HG02885 (cell line): ENCODE measurements around the gene NARS2.

Experiments used
- ATAC-seq: cut with Tn5 transposase; IDR thresholded peaks from one replicate; pipeline ENCODE4 v1.9.1; 2021; ENCODE audit warnings: mild to moderate bottlenecking; ENCODE audit not compliant: unreplicated experiment, poor library complexity

Gene NARS2

DNA sequence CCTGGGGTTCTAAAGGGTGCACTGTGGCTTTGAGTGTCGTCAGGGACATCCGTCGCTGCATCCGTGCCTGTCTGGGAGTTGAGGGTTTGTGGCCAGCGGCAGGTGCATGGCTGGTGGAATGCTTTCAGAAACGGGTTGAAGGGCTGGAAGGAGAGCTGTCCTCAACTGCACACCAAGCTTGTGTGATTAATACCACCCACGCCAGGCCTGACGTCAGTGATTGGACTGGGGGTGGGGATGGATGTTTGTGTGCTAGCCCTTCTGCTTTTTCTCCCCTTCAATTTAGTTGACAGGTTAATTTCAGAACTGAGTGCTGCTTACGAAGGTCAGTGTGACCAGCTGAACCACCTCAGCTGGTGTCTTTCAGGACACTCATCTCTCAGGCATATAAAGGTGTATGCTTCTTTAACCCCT is 153.9 kb downstream of the NARS2 start:
- ATAC-seq: no peak

DNA sequence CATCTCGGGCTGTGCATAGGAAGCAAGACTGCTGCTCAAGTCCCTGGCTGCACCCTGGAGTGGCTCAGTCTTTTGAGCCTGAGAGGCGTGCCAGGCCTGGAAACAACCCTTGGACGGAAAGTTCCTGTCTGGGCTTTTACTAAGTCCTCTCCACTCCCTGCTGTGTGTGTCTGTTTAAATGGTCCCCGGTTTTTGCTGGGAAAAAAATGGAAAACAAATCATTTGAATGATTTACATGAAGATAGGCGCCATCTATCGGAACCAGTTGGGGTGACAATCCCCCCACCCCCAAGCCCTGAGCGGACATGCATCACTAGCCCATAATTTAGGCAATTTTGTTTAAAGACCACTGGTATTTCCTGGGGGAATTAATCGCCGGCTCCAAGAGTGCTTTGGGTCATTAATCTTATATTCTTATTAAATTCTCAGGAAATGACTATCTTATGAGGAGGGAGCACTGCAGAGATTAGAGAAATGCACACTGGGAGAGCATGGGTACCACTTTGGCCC is 154.4 kb downstream of the NARS2 start:
- no peak for ATAC-seq

DNA sequence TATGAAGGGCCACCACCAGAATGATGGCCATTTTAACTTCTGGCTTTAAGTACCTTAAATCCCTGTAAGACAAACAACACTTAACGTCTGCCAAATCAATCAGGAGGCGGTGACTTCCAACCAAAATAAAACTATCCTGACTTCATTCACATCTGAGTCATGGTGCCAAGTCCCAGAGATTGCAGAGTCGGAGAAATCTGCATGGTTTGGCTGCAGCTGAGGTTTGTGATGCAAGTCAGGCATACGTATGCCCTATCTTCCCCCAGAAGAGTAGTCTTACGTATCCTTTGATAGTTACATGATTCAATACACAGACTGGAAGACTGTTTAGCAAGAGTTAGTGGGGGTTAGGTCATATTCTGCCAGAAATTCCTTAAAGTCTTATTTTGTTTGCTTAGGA is 155.3 kb downstream of the NARS2 start:
- no peak for ATAC-seq

DNA sequence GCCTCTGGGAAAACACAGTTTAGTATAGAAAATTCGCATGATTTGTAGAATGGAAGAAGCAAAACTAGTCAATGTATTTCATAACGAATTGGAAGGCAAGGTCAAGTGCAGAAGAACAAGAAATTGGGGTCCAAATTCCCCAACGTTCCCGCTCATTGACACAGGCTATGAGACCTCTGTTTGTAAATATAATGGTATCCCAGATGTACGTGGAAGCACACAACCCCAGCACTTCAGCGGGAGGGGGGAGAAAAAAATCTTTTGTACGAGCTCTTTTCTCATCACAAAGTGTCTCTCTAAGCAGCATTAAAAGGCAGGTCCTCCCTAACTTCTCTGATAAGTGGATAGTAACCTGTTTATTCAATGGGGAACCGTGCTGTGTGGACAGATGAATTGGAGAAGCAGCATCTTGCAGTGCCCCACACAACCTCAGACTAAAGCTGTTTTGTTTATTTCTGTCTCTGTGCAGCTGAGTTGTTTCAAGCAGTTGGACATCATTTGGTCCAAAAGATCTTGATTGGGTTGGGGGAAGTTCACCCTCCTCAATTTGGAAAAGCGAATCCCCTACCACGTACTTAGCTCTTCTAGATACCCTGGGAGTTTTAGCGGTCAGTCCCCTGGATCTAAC is 156.0 kb downstream of the NARS2 start:
- ATAC-seq: no peak

DNA sequence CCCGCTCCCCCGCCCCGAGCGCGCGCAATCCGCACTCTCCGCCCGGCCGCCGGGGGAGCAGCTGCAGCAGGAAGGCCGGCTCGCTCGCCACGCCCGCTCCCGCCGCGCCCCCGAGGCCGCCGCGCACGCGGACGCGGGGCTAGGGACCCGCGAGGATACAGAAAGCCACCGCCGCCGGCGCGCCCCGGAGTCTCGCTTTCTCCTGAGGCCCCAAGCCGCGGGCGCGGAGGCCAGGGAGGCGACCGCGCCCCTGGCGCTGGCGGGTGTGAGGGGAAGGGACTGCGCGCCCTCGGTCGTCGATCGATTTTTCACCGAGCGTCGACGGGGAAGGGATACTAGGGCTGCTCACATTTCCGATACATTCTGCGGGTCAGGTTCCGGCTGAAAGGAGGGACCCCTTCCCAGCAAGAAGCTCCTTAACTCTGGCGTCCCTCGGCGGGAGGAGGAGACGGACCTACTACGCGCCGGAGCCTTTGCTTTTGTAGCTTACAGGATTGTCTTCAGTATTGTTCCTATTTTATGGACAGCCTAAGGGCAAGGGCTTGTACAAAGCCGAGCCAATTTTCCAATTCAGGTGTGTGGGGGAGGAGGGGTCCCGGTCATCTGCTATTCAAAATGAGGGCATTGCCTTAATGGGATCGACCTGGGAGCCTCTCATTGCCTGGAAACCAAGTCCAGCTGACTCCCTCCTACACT is 156.6 kb downstream of the NARS2 start:
- ATAC-seq: peak; percentile 70

DNA sequence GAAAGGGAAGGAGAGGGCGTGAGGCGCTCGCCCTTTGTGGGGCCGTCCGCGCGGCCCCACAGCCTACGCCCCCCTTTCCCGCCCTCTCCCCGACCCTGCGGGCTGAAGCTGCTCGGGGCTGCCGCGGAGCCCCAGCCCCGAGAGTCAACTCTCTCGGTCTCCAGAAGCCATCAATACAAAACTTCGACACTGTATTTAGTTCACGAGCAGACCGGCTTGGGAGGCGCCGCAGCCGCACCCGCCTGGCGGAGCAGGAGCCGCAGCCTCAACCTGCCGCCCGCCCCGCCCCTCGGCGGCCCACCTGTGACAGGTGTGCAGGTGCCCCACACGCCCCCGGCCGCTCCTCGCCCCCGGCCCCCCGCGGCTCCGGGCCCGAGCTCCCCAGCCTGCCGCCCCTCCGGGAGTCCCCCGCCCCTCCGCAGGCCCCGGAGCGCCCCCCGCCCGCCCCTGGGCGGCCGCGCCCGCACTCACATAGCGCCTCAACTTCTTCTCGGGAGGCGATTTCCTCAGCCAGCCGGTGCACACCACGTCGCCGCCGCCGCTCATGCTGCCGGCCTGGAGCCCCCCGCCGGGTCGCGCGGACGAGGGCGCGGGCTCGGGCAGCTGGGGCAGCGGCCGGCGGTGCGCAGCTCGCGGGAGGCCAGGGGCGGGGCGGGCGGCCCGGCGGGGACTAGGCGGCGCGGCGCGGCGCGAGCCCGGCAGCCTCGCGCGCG is 157.3 kb downstream of the NARS2 start, which contains the start of gene GAB2:
GAB2 (minus strand) TSS at position 646 of the 713 bp plus-strand sequence; CDS start at position 546, 100 bp downstream.
- peak; percentile 12 for ATAC-seq

DNA sequence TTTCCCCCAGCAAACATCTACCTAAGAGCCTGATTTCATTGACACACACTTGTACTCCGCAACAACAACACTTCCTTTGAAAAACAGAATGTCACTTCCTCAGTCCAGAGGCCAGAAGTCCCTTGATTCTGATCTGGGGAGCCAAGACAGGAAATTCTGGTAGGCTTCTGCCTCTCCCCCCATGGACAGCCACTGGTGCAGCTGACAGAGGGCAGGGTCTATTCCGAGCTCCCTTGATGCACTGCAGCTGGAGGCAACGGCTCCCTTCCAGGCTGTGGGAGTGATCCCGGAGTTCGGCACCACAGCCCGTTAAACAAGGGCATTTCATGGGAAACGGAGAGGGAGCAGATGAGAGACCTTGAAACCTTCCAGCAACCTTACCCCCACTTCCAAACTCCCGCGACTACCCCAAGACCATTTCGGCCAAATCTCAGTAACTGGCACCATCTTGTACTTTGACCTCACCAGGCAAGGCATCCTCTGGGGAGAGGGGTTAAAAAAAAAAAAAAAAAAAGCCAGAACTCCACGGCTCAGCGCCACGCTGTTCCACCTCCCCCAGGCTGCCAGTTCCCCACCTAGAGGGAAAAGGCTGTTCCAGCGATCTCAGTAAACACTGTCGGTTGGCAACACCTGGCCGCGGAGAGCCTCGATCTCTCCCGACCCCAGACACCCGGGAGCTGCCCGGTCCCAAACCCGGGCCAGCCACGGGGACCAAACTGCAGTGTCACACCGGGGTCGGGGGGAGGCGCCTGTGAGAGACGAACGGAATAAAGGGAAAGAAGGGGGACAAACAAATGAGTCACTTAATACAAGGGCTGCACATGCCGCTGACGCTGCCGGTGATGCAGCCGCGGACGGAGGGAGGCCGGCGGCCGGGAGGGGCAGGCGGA is 158.1 kb downstream of the NARS2 start:
- peak; percentile 60 for ATAC-seq

DNA sequence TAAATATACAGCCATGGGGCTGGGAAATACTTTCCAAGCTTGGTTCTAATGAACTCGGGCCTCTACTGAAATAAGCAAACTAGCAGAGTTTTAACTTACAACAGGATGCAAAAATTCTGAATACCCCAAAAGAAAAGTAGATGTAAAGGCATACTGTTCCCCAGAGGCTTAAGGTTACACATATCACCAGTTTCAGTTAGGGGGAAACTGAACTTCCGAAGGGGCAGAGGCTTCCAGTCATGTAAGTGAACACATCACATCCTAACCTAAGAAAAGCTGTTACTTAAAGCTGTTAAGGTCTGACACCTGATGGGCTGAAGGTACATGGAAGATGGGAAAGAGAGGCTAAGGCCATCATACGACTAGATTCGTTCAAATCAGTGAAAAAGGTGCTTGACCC is 159.3 kb downstream of the NARS2 start:
- ATAC-seq: no peak

DNA sequence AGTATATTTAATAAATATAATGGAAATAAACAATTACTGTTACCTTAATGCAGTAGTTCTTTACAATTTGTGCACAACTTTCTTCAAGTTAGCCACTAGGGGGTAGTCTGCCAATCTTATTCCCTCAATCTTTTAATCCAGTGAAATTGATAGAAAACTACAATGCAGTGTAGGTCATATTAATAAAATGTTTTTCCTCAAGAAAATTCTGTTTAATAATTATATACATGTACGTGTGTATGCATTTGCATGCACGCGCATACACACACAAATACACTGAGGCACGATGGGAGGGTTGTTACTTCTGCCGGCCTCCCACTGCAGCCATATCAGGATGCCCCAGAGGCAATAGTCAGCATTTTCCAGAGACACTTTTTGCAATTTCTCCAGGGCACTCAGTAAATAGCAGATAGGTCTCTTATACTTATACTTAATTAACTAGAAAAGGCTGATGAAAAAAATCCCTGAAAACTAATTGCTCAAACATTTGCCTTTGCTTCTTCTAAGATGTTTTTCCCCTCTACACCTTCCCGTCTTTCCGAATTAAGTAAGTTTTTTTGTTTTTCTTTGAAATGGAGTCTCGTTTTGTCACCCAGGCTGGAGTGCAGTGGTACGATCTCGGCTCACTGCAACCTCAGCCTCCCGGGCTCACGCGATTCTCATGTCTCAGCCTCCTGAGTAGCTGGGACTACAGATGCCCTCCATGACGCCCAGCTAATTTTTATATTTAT is 160.2 kb downstream of the NARS2 start:
- no peak for ATAC-seq

DNA sequence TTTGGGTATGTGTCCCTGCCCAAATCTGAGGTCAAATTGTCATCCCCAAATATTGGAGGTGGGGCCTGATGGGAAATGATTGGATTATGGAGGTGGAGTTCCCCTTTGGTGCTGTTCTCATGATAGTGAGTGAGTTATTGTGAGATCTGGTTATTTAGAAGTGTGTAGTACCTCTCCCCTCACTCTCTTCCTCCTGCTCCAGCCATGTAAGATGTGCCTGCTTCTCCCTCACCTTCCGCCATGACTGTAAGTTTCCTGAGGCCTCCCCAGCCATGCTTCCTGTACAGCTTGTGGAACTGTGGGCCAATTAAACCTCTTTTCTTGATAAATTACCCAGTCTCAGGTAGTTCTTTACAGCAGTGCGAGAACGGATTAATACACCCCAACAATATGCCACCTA is 166.0 kb downstream of the NARS2 start:
- no peak for ATAC-seq

DNA sequence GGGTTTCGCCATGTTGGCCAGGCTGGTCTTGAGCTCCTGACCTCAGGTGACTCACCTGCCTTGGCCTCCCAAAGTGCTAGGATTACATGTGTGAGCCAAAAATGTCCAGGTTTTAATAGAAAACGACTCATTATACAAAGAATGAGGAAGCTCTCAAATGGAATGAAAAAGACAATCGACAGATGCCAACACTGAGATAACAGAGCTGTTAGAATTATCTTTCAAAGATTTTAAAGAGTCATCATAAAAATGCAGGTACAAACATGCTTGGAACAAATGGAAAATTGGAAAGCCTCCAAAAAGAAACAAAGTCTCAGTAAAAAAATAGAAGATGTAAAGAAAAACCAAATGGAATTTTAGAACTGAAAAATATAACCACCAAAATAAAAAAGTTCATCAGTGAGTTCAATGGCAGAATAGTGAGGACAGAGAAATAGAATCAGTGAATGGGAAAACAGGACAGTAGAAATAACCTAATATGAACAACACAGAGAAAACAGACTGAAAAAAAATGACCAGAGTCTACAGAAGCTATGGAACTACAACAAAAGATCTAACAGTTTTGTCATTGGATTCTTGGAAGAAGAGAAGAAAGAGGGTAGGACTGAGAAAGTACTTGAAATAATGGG is 168.0 kb downstream of the NARS2 start:
- ATAC-seq: no peak

DNA sequence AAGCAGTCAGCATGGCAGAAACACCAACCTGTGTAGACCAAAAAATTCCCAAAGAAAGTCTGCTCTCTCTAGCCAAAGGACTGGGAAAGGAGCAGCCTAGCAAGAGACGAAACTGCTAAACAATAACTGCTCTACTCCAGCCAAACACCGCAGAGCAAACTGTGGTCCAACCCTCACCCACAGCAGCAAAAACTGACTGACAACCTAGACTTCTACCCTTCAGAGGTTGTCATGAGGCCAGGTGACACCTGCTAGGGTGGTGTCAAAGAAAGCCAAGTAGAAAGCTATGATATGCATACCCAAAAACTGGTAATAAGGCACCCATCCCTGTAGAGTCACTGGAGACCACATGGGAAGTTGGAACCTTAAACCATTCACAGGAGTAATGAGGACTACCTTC is 168.9 kb downstream of the NARS2 start:
- ATAC-seq: no peak

DNA sequence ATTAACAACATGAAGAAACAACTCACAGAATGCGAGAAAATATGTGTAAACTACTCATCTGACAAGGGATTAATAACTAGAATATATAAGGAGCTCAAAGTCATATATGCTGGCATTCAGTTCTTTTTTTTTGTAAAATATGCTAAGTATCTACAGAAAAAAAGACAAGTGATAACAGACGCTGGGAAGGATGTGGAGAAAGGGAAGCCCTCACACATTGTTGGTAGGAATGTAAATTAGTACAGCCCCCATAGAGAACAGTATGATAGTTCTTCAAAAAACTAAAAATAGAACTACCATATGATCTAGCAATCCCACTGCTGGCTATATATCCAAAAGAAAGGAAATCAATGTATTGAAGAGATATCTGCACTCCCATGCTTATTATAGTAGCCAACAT is 170.9 kb downstream of the NARS2 start:
- ATAC-seq: no peak

DNA sequence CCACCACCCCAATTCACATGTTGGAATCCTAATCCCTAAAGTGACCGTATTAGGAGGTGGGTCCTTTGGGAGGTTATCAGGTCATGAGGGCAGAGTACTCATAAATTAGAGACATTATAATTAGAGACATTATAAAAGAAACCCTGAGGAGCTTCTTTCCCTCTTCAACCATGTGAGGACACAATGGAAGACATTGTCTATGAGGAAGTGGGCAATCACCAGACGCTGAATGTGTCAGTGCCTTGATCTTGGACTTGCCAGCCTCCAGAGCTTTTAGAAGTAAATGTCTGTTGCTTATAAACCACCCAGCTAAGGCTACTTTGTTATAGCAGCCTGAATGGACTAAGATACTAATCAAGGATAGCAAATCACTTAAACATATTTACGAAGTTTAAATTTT is 171.8 kb downstream of the NARS2 start:
- ATAC-seq: no peak

DNA sequence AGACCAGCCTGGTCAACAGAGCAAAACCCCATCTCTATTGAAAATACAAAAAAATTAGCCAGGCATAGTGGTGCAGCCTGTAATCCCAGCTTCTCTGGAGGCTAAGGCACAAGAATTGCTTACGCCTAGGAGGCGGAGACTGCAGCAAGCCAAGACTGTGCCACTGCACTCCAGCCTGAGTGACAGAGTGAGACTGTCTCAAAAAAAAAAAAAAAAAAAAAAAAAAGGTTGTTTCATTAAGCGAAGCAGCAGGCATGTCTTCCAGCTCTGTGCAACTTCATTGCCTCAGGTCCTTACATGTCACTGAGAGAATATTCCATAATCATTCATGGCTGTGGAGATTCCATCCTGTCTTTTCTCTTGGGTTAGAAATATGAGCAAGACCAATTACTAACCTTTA is 174.0 kb downstream of the NARS2 start:
- no peak for ATAC-seq

DNA sequence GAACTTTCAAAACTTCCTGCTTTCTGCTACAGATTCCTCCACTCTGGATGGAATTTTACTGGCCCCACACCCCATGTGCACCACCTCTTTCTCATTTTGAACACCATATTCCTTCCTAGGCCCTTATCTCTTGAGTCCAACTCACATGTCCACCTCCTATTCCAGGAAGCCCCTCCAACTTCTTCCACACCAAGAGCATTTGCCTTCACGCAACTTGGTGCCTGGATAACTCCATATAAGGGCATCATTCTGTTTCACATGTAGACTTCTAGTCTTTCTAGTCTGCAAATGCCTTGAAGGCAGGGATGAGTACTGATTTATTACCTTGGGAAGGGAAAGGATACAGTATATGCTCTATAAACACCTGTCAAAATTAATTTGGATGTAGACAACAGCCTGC is 174.5 kb downstream of the NARS2 start:
- ATAC-seq: no peak

DNA sequence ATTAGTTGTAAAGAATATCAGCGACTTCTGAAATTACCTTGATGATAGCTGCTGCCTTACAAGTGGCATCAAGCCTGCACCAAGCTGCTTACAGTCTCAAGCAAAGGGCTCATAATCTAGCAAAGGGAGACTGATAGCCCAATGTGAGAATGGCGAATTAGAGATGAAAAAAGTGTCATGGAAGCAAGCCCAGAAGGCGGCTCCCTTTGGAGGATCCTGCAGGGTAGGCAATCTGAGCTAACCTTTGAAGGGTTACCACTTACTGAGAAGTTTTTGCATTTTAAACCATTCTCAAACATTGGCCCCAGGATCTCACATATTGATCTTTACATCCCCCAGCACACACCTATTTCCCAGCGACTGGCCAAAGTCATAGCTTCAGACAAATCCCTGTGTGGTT is 175.5 kb downstream of the NARS2 start:
- ATAC-seq: no peak

DNA sequence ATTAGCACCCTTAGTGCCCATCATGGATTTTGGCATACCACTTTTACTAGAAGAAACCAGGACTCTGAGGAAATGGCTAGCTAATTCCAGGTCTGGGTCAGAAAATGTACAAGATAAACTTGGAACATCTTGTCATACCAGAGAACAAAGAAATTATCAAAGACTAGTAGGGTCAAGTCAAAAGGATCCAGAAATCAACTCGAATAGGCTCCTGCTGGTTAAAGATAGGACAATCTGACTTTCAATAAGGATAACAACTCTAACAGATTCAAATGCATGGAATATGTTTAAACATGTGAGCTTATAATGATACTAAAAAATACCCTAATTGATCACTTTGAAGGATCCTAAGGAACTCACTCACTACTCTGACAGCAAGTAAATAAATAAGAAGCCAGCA is 175.9 kb downstream of the NARS2 start:
- ATAC-seq: no peak

DNA sequence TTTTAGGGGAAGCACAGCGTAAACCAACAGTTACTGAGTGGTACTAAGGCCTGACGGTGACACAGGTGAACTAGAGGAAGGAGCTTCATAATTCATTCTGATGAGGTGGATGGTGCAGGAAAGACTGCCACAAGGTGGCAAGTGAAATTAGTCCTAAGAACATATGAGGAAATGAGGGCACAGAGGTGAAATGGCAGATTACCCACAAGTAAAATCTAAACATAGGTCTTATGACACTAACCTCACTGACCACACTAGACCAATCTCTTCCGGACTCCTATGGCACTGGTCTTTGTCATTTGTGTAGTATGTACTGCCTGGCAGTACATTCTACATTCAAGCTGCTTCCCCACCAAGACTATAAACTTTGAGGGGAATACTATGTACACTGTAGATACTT is 177.3 kb downstream of the NARS2 start:
- ATAC-seq: peak; percentile 56
